Choroid plexus epithelial cell (primary cell): Measurements from ENCODE around the gene CLDN15.

ENCODE experiments used
- DNase-seq: peaks from one replicate; pipeline ENCODE4 v3.0.0-alpha.2; 2010; ENCODE audit warnings: low read depth
- H3K4me3 ChIP-seq: 2 replicates; pipeline ENCODE4 v1.5.1; 2011; ENCODE audit warnings: low read depth, mild to moderate bottlenecking, control low read depth, low read length, moderate library complexity
- CTCF ChIP-seq: conservative IDR thresholded peaks from 2 replicates; pipeline ENCODE4 v1.5.1; 2011; ENCODE audit warnings: low read depth, mild to moderate bottlenecking, control low read depth, inconsistent platforms, low read length, moderate library complexity

The CLDN15 gene

GRCh38 chr7:101251871-101252659 is 14.5 kb upstream of the CLDN15 start:
- DNase-seq: peak; percentile 99
- no peak for TF ChIP-seq CTCF

GRCh38 chr7:101250324-101250723 is 12.7 kb upstream of the CLDN15 start:
- H3K4me3 ChIP-seq: no peak overlapping the region
- no peak for TF ChIP-seq CTCF
- DNase-seq: no peak

More at GRCh38 chr7:101251871-101252659, 14.5 kb upstream of the CLDN15 start:
- peak overlapping the region; percentile 75 for H3K4me3 ChIP-seq

- no peak overlapping the region for H3K4me3 ChIP-seq
- no peak for DNase-seq
- TF ChIP-seq CTCF: no peak
Observed at GRCh38 chr7:101248276-101248675, 10.7 kb upstream of the CLDN15 start.

GRCh38 chr7:101245147-101245668 is 7.6 kb upstream of the CLDN15 start:
- DNase-seq: no peak
- no peak for TF ChIP-seq CTCF
- peak overlapping the region; percentile 98 for H3K4me3 ChIP-seq

GRCh38 chr7:101244375-101245146 is 7.0 kb upstream of the CLDN15 start, which contains the start of gene FIS1:
Gene FIS1, minus strand, starts transcription at chr7:101245081. Its CDS starts 77 bp downstream, at chr7:101245004.
- peak; percentile 85 for TF ChIP-seq CTCF
- peak; percentile 92 for DNase-seq
- peak within 1 kb of the TSS; percentile 98 for H3K4me3 ChIP-seq

GRCh38 chr7:101243646-101244374 is 6.2 kb upstream of the CLDN15 start:
- peak overlapping the region; percentile 98 for H3K4me3 ChIP-seq
- TF ChIP-seq CTCF: no peak
- DNase-seq: peak; percentile 49
